PC-3 (cell line): ENCODE measurements around the gene TRAPPC4. TPM values are rescaled to one million over a fixed set of nuclear protein-coding genes. Genes with fewer than 3 reads are reported as not detected.
"Not testable (repeated sequence)": the region's sequence is repeated elsewhere in the genome, so short reads cannot be mapped to it uniquely, and the experiment has no call there.

ENCODE experiments used
- ATAC-seq: fragments of 200-7000 bp; cut with Tn5 transposase; 2 replicates; pipeline ENCODE4 v1.9.1; 2020; ENCODE audit warnings: mild to moderate bottlenecking, moderate library complexity
- BruUV-seq: library from RNA; stranded (reverse); fragments of 400-500 nt; replicated peaks from 2 replicates; lab custom pipeline; 2021; lab: Mats Ljungman, UMichigan
- CTCF ChIA-PET: fragments of 300-600 bp; sonication (Branson Sonifier 250); formaldehyde crosslinking; loops from one replicate; lab custom pipeline; 2022; ENCODE audit warnings: antibody characterized with exemption; lab: Charles Lee
- POLR2A ChIA-PET: fragments of 300-600 bp; sonication (Branson Sonifier 250); formaldehyde crosslinking; loops from one replicate; lab custom pipeline; 2022; ENCODE audit warnings: antibody characterized with exemption; ENCODE audit not compliant: unreplicated experiment; lab: Charles Lee
- DNase-seq: peaks from one replicate; pipeline ENCODE4 v3.0.0-alpha.2; 2015
- H2AFZ ChIP-seq: fragments of 300-600 bp; sonication (generic); 2 replicates; pipeline ENCODE4 v1.6.0; 2016; ENCODE audit warnings: antibody characterized with exemption, low read length
- H3F3A ChIP-seq: fragments of 300-600 bp; sonication (generic); one replicate; pipeline ENCODE4 v1.6.0; 2017; ENCODE audit warnings: antibody characterized with exemption, low read length, control low read depth, mild to moderate bottlenecking; ENCODE audit not compliant: unreplicated experiment
- H3K27ac ChIP-seq: fragments of 300-600 bp; sonication (generic); 2 replicates; pipeline ENCODE4 v1.5.1; 2016; ENCODE audit warnings: mild to moderate bottlenecking, low read length
- H3K27me3 ChIP-seq: fragments of 300-600 bp; sonication (generic); 2 replicates; pipeline ENCODE4 v1.6.1; 2016; ENCODE audit warnings: low read length, mixed read lengths
- H3K36me3 ChIP-seq: fragments of 300-600 bp; sonication (generic); 2 replicates; pipeline ENCODE4 v1.6.1; 2016; ENCODE audit warnings: low read depth, mixed run types, low read length, mixed read lengths
- H3K4me1 ChIP-seq: fragments of 300-600 bp; sonication (generic); 2 replicates; pipeline ENCODE4 v1.5.1; 2016; ENCODE audit warnings: low read length; ENCODE audit not compliant: insufficient read depth
- H3K4me2 ChIP-seq: fragments of 300-600 bp; sonication (generic); 2 replicates; pipeline ENCODE4 v1.6.0; 2016; ENCODE audit warnings: low read length
- H3K4me3 ChIP-seq: fragments of 300-600 bp; sonication (generic); 2 replicates; pipeline ENCODE4 v1.5.1; 2016; ENCODE audit warnings: mild to moderate bottlenecking, low read length, mixed read lengths
- H3K79me2 ChIP-seq: fragments of 300-600 bp; sonication (generic); 2 replicates; pipeline ENCODE4 v1.6.1; 2017; ENCODE audit warnings: low read length, mixed read lengths
- H3K9ac ChIP-seq: fragments of 300-600 bp; sonication (generic); 2 replicates; pipeline ENCODE4 v1.6.0; 2016; ENCODE audit warnings: mild to moderate bottlenecking, low read length
- H3K9me2 ChIP-seq: fragments of 300-600 bp; sonication (generic); replicated peaks from 2 replicates; pipeline ENCODE4 v1.6.1; 2016; ENCODE audit warnings: mixed run types, low read length, mixed read lengths
- H3K9me3 ChIP-seq: fragments of 300-600 bp; sonication (generic); 2 replicates; pipeline ENCODE4 v1.6.1; 2016; ENCODE audit warnings: low read length, mixed read lengths
- H4K20me1 ChIP-seq: fragments of 300-600 bp; sonication (generic); 2 replicates; pipeline ENCODE4 v1.6.1; 2016; ENCODE audit warnings: low read length, mixed read lengths
- EZH2 ChIP-seq: fragments of 300-600 bp; sonication (generic); IDR thresholded peaks from one replicate; pipeline ENCODE4 v1.6.1; 2017; ENCODE audit warnings: antibody characterized with exemption, mild to moderate bottlenecking, low read length; ENCODE audit not compliant: unreplicated experiment
- EZH2phosphoT487 ChIP-seq: fragments of 300-600 bp; sonication (generic); IDR thresholded peaks from 2 replicates; pipeline ENCODE4 v1.6.1; 2018; ENCODE audit warnings: mild to moderate bottlenecking, antibody characterized with exemption, low read length, borderline replicate concordance
- intact Hi-C: fragments of 100-400 bp; cut with micrococcal nuclease; formaldehyde crosslinking; loops from 2 replicates; pipeline ENCODE4 v1.9.0; 2023
- total RNA-seq: library from RNA; depleted of rRNA; stranded (reverse); fragments of >200 nt; gene quantifications from 2 replicates; pipeline ENCODE4 v1.2.3, GENCODE V29; 2014
- TF ChIP-seq, protein P1 (sequence below): fragments of 300-600 bp; sonication (generic); conservative IDR thresholded peaks from 2 replicates; pipeline ENCODE4 v1.5.1; 2017; ENCODE audit warnings: antibody characterized with exemption, low read depth, mild to moderate bottlenecking, low read length

The TRAPPC4 gene
- total RNA-seq, 1 experiment from 2014 or later: 129 TPM

DNA sequence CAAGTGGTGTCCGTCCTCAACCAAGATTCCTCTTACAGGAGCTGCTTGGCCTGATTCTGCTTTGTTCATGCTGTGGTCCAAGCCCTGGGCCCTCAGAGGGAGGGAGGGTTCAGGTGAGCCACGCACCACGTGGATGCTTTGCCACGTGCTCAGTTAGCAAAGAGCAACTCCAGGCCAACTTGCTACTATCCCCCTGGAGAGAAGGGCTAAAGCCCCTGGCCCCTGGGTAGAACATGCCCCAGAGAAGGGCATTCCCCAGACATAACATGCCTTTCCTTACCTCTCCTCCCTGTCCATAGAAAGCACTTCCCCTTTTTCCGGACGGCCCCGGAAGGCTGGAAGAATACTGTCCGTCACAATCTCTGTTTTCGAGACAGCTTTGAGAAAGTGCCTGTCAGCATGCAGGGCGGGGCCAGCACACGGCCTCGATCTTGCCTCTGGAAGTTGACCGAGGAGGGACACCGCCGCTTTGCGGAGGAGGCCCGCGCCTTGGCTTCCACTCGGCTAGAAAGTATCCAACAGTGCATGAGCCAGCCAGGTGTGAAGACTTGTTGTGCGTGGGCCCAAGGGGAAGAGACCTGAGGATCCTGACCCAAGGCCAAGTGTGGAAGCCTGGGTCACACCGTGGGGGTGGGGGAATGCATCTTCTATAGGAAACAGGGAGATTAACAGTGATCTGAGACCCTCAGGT, 38.2 kb upstream of the TRAPPC4 start:
- ChIA-PET POLR2A (no interaction called here), CTCF (no interaction called here)
- H3K27ac ChIP-seq: no peak overlapping the region
- no peak overlapping the region for H3K9ac ChIP-seq
- no peaks in the 10 kb centered on the region for H4K20me1 ChIP-seq
- BruUV-seq: no TSS peak
- no peaks in the 10 kb centered on the region for H3K36me3 ChIP-seq
- H3K9me2 ChIP-seq: no peaks in the 10 kb centered on the region
- H3K9me3 ChIP-seq: no peaks in the 10 kb centered on the region
- no peaks in the 10 kb centered on the region for H3K27me3 ChIP-seq
- no peaks in the 10 kb centered on the region for H3K4me1 ChIP-seq
- no peak overlapping the region for H2AFZ ChIP-seq
- intact Hi-C loops: no loop called here
- no peaks in the 10 kb centered on the region for H3K79me2 ChIP-seq
- H3F3A ChIP-seq: no peaks in the 10 kb centered on the region
- TF ChIP-seq EZH2 (no peak), EZH2phosphoT487 (no peak)
- TF ChIP-seq, protein P1, sequence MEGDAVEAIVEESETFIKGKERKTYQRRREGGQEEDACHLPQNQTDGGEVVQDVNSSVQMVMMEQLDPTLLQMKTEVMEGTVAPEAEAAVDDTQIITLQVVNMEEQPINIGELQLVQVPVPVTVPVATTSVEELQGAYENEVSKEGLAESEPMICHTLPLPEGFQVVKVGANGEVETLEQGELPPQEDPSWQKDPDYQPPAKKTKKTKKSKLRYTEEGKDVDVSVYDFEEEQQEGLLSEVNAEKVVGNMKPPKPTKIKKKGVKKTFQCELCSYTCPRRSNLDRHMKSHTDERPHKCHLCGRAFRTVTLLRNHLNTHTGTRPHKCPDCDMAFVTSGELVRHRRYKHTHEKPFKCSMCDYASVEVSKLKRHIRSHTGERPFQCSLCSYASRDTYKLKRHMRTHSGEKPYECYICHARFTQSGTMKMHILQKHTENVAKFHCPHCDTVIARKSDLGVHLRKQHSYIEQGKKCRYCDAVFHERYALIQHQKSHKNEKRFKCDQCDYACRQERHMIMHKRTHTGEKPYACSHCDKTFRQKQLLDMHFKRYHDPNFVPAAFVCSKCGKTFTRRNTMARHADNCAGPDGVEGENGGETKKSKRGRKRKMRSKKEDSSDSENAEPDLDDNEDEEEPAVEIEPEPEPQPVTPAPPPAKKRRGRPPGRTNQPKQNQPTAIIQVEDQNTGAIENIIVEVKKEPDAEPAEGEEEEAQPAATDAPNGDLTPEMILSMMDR: no peak
- ATAC-seq (no peak), DNase-seq (no peak)
- no peak overlapping the region for H3K4me2 ChIP-seq
- H3K4me3 ChIP-seq: no peak overlapping the region

DNA sequence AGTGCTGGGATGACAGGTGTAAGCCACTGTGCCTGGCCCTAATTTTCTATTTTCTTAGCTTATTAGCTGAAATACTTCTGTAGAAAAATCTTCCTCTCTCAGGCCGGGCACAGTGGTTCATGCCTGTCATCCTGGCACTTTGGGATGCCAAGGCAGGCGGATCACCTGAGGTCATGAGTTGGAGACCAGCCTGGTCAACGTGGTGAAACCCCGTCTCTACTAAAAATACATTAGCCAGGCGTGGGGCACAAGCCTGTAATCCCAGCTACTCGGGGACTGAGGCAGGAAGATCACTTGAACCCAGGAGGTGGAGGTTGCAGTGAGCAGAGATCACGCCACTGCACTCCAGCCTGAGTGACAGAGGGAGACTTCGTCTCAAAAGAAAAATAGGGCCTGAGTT, 34.2 kb upstream of the TRAPPC4 start:
- CTCF ChIA-PET, H3K9me2 ChIP-seq, H3K4me2 ChIP-seq, intact Hi-C loops, H3K27me3 ChIP-seq, BruUV-seq, H3K27ac ChIP-seq, H3K9ac ChIP-seq, DNase-seq, H3K79me2 ChIP-seq, H3K9me3 ChIP-seq, POLR2A ChIA-PET, H3K36me3 ChIP-seq, H4K20me1 ChIP-seq, ATAC-seq, H3K4me3 ChIP-seq, H3K4me1 ChIP-seq, H2AFZ ChIP-seq, H3F3A ChIP-seq: not testable (repeated sequence)

DNA sequence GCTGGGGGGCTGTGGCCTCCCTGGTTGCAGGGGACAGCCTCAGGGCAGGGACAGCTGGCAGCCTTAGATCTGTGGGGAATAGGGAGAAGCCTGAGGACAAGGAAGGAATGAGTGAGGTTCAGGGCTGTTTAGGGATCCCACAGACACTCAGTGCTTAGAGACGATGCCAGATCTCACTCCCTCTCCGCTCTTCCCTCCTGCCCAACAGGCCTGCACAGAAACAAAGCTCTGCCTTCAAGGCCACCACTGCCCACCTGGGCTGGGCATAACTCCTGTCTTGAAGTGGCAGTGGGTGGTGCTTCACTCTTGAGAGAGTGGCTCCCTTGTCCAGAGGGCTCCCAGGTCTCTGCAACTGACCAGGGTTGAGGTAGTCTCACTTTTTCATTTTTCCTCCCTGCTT, 33.7 kb upstream of the TRAPPC4 start:
- DNase-seq (no peak), ATAC-seq (no peak)
- H3F3A ChIP-seq: no peaks in the 10 kb centered on the region
- BruUV-seq: no TSS peak
- no peaks in the 10 kb centered on the region for H3K9me3 ChIP-seq
- H3K9ac ChIP-seq: no peak overlapping the region
- no peaks in the 10 kb centered on the region for H4K20me1 ChIP-seq
- no peaks in the 10 kb centered on the region for H3K79me2 ChIP-seq
- no peak overlapping the region for H3K4me2 ChIP-seq
- H3K36me3 ChIP-seq: no peaks in the 10 kb centered on the region
- POLR2A ChIA-PET: no interaction called here
- H2AFZ ChIP-seq: no peak overlapping the region
- intact Hi-C loops: no loop called here
- H3K27me3 ChIP-seq: no peaks in the 10 kb centered on the region
- no peak overlapping the region for H3K27ac ChIP-seq
- no peak for TF ChIP-seq EZH2phosphoT487
- TF ChIP-seq, protein P1: no peak
- no peak for TF ChIP-seq EZH2
- H3K4me3 ChIP-seq: no peak overlapping the region
- CTCF ChIA-PET: no interaction called here
- H3K4me1 ChIP-seq: no peaks in the 10 kb centered on the region
- no peaks in the 10 kb centered on the region for H3K9me2 ChIP-seq
